WTC11 (cell line): ENCODE results near the gene ENPP7. TPM values are rescaled to one million over a fixed set of nuclear protein-coding genes. Genes with fewer than 3 reads are reported as not detected.

ENCODE experiments used
- ATAC-seq: fragments of 200-7000 bp; cut with Tn5 transposase; 2 replicates; pipeline ENCODE4 v1.10.0; 2021; ENCODE audit warnings: mild to moderate bottlenecking, moderate library complexity
- CTCF ChIA-PET: fragments of 300-600 bp; sonication (Branson Sonifier 250); formaldehyde crosslinking; loops from one replicate; lab custom pipeline; 2021; ENCODE audit warnings: antibody characterized with exemption; lab: Charles Lee
- POLR2A ChIA-PET: fragments of 350-600 bp; sonication (Branson Sonifier 250); formaldehyde crosslinking; loops from one replicate; lab custom pipeline; 2021; ENCODE audit warnings: antibody characterized with exemption; lab: Charles Lee
- DNase-seq: peaks from one replicate; pipeline ENCODE4 v3.0.0; 2021; ENCODE audit warnings: low spot score
- H3K27ac Mint-ChIP-seq: 2 replicates; pipeline ENCODE4 v1.8.0; 2021; ENCODE audit warnings: mixed read lengths
- H3K27me3 Mint-ChIP-seq: 2 replicates; pipeline ENCODE4 v1.8.0; 2021; ENCODE audit warnings: low read depth, mild to moderate bottlenecking, moderate library complexity, mixed read lengths
- H3K36me3 Mint-ChIP-seq: 2 replicates; pipeline ENCODE4 v1.8.0; 2021; ENCODE audit warnings: mixed read lengths
- H3K4me1 Mint-ChIP-seq: 2 replicates; pipeline ENCODE4 v1.8.0; 2022; ENCODE audit warnings: mixed read lengths
- H3K4me3 Mint-ChIP-seq: 2 replicates; pipeline ENCODE4 v1.8.0; 2021; ENCODE audit warnings: mild to moderate bottlenecking, moderate library complexity, mixed read lengths
- H3K9me3 Mint-ChIP-seq: 2 replicates; pipeline ENCODE4 v1.8.0; 2021; ENCODE audit warnings: mixed read lengths
- CBFB ChIP-seq: sonication (generic); formaldehyde crosslinking; IDR thresholded peaks from 2 replicates; pipeline ENCODE4 v1.8.1; 2022; ENCODE audit warnings: mild to moderate bottlenecking, low read depth, missing genetic modification reagents
- CREB1 ChIP-seq: sonication (generic); formaldehyde crosslinking; IDR thresholded peaks from 2 replicates; pipeline ENCODE4 v1.8.0; 2023; ENCODE audit warnings: mild to moderate bottlenecking, missing genetic modification reagents
- ESRRA ChIP-seq: sonication (generic); formaldehyde crosslinking; IDR thresholded peaks from 2 replicates; pipeline ENCODE4 v1.8.1; 2022; ENCODE audit warnings: mild to moderate bottlenecking, missing genetic modification reagents, borderline replicate concordance
- FOXK1 ChIP-seq: sonication (generic); formaldehyde crosslinking; IDR thresholded peaks from 2 replicates; pipeline ENCODE4 v1.8.0; 2022; ENCODE audit warnings: mild to moderate bottlenecking, moderate library complexity, missing genetic modification reagents
- HMGA2 ChIP-seq: fragments of 250-450 bp; sonication (Bioruptor Pico); IDR thresholded peaks from 2 replicates; pipeline ENCODE4 v1.4.0; 2021; ENCODE audit warnings: mild to moderate bottlenecking, moderate library complexity
- JAZF1 ChIP-seq: fragments of 250-450 bp; sonication (Bioruptor Pico); IDR thresholded peaks from 2 replicates; pipeline ENCODE4 v1.9.0; 2021; ENCODE audit warnings: moderate library complexity, mild to moderate bottlenecking, inconsistent platforms
- KAT7 ChIP-seq: sonication (generic); formaldehyde crosslinking; IDR thresholded peaks from 2 replicates; pipeline ENCODE4 v1.8.1; 2023; ENCODE audit warnings: missing genetic modification reagents, mild to moderate bottlenecking, borderline replicate concordance
- OVOL2 ChIP-seq: fragments of 250-450 bp; sonication (Bioruptor Pico); IDR thresholded peaks from 2 replicates; pipeline ENCODE4 v1.9.0; 2021; ENCODE audit warnings: mild to moderate bottlenecking, borderline replicate concordance
- PRRX2 ChIP-seq: fragments of 250-450 bp; sonication (Bioruptor Pico); IDR thresholded peaks from 2 replicates; pipeline ENCODE4 v1.8.0; 2021; ENCODE audit warnings: mild to moderate bottlenecking
- RELA ChIP-seq: sonication (generic); formaldehyde crosslinking; IDR thresholded peaks from 2 replicates; pipeline ENCODE4 v1.8.1; 2022; ENCODE audit warnings: missing genetic modification reagents, mild to moderate bottlenecking, borderline replicate concordance
- RORB ChIP-seq: fragments of 250-450 bp; sonication (Bioruptor Pico); IDR thresholded peaks from 2 replicates; pipeline ENCODE4 v1.9.0; 2021; ENCODE audit warnings: mild to moderate bottlenecking
- SP1 ChIP-seq: sonication (generic); formaldehyde crosslinking; conservative IDR thresholded peaks from 2 replicates; pipeline ENCODE4 v1.8.1; 2022; ENCODE audit warnings: missing genetic modification reagents
- TCF7 ChIP-seq: sonication (generic); formaldehyde crosslinking; IDR thresholded peaks from 2 replicates; pipeline ENCODE4 v1.8.0; 2022; ENCODE audit warnings: mild to moderate bottlenecking, low read depth, missing genetic modification reagents, moderate library complexity
- ZNF138 ChIP-seq: sonication (generic); formaldehyde crosslinking; conservative IDR thresholded peaks from 2 replicates; pipeline ENCODE4 v1.8.1; 2022; ENCODE audit warnings: mild to moderate bottlenecking, moderate library complexity, missing genetic modification reagents
- ZNF317 ChIP-seq: sonication (generic); formaldehyde crosslinking; IDR thresholded peaks from 2 replicates; pipeline ENCODE4 v1.8.1; 2023; ENCODE audit warnings: low read depth, mild to moderate bottlenecking, moderate library complexity, missing genetic modification reagents, borderline replicate concordance
- ZNF416 ChIP-seq: fragments of 250-450 bp; sonication (Bioruptor Pico); IDR thresholded peaks from 2 replicates; pipeline ENCODE4 v1.9.0; 2021; ENCODE audit warnings: mild to moderate bottlenecking, inconsistent platforms
- ZNF423 ChIP-seq: fragments of 250-450 bp; sonication (Bioruptor Pico); IDR thresholded peaks from 2 replicates; pipeline ENCODE4 v2.1.2; 2022; ENCODE audit warnings: mild to moderate bottlenecking, moderate library complexity
- total RNA-seq: library from RNA; stranded (reverse); gene quantifications from 3 replicates; pipeline ENCODE4 v1.2.3, GENCODE V29; 2021
- TF ChIP-seq, protein P1 (sequence below): sonication (generic); formaldehyde crosslinking; IDR thresholded peaks from 2 replicates; pipeline ENCODE4 v1.8.0; 2023; ENCODE audit warnings: missing genetic modification reagents
- TF ChIP-seq, protein P2 (sequence below): sonication (generic); formaldehyde crosslinking; IDR thresholded peaks from 2 replicates; pipeline ENCODE4 v1.8.1; 2023; ENCODE audit warnings: mild to moderate bottlenecking, moderate library complexity, missing genetic modification reagents
- TF ChIP-seq, protein P3 (sequence below): sonication (generic); formaldehyde crosslinking; conservative IDR thresholded peaks from 2 replicates; pipeline ENCODE4 v1.8.1; 2022; ENCODE audit warnings: mild to moderate bottlenecking, missing genetic modification reagents
- TF ChIP-seq, protein P4 (sequence below): sonication (generic); formaldehyde crosslinking; IDR thresholded peaks from 2 replicates; pipeline ENCODE4 v1.8.1; 2023; ENCODE audit warnings: mild to moderate bottlenecking, missing genetic modification reagents
- TF ChIP-seq, protein P5 (sequence below): fragments of 250-450 bp; sonication (Bioruptor Pico); IDR thresholded peaks from 2 replicates; pipeline ENCODE4 v1.8.0; 2021; ENCODE audit warnings: mild to moderate bottlenecking
- TF ChIP-seq, protein P6 (sequence below): sonication (generic); formaldehyde crosslinking; IDR thresholded peaks from 2 replicates; pipeline ENCODE4 v1.8.1; 2023; ENCODE audit warnings: mild to moderate bottlenecking, missing genetic modification reagents
- TF ChIP-seq, protein P7 (sequence below): sonication (generic); formaldehyde crosslinking; IDR thresholded peaks from 2 replicates; pipeline ENCODE4 v1.8.0; 2022; ENCODE audit warnings: missing genetic modification reagents

Gene ENPP7
- total RNA-seq, 1 experiment from 2014 or later = not detected

DNA sequence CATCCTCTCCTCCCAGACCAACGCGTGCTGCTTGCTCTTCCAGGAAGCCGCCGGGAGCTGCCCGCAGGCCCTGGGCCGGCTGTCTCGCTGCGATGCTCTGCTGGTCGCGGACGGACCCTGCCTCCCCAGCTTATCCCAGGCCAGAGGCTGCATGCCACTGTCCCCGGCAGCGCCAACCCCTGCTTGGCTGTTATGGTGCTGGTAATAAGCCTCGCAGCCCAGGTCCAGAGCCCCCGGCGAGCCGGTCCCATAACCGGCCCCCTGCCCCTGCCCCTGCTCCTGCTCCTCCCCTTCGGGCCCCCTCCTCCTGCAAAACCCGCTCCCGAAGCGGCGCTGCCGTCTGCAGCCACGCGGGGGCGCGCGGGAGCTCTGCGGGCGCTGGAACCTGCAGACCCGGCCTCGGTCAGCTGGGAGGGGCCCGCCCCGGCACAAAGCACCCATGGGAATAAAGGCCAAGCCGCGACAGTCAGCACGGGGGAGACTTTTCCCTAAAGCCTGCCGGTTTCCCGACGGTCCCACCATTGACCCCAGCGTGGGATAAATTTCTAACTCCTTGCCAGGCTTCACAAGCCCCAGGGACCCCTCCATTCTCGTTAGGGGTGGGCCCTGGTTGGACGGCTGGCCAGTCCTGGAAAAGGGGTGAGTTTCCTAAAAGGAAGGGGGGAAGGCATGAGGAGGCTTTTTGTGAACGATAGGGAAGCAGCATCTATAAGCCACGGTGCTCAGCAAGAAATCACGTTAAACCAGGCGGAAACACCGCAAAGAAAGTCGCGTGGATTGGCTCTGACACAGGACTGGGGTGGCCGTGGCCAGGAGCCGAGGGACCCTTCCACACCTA, 11.2 kb downstream of the ENPP7 start:
- peaks cover 68% of the 10 kb centered on the region for H3K27me3 Mint-ChIP-seq
- POLR2A ChIA-PET = interaction anchor here (0.5 to 1.4 kb wide), 4 partner anchors 20 to 252 kb away, joined by 3 to 6 read pairs (median 3); no protein-coding TSS in a partner anchor
- TF ChIP-seq CREB1 (no peak), ZNF317 (no peak), SP1 (CRISPR knock-in tag) (0 out of 2 replicates have a peak, but pooled peaks have one; percentile 50), ZNF138 (CRISPR knock-in tag) (0 out of 2 replicates have a peak, but pooled peaks have one; percentile 81), ZNF416 (CRISPR knock-in tag) (no peak), FOXK1 (CRISPR knock-in tag) (no peak), KAT7 (no peak), RELA (no peak), RORB (CRISPR knock-in tag) (no peak), HMGA2 (CRISPR knock-in tag) (no peak), TCF7 (CRISPR knock-in tag) (no peak), ZNF423 (CRISPR knock-in tag) (no peak), OVOL2 (CRISPR knock-in tag) (no peak), CBFB (CRISPR knock-in tag) (no peak), PRRX2 (CRISPR knock-in tag) (no peak), JAZF1 (CRISPR knock-in tag) (no peak), ESRRA (no peak)
- TF ChIP-seq, protein P1, sequence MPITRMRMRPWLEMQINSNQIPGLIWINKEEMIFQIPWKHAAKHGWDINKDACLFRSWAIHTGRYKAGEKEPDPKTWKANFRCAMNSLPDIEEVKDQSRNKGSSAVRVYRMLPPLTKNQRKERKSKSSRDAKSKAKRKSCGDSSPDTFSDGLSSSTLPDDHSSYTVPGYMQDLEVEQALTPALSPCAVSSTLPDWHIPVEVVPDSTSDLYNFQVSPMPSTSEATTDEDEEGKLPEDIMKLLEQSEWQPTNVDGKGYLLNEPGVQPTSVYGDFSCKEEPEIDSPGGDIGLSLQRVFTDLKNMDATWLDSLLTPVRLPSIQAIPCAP (CRISPR knock-in tag) = no peak
- TF ChIP-seq, protein P2, sequence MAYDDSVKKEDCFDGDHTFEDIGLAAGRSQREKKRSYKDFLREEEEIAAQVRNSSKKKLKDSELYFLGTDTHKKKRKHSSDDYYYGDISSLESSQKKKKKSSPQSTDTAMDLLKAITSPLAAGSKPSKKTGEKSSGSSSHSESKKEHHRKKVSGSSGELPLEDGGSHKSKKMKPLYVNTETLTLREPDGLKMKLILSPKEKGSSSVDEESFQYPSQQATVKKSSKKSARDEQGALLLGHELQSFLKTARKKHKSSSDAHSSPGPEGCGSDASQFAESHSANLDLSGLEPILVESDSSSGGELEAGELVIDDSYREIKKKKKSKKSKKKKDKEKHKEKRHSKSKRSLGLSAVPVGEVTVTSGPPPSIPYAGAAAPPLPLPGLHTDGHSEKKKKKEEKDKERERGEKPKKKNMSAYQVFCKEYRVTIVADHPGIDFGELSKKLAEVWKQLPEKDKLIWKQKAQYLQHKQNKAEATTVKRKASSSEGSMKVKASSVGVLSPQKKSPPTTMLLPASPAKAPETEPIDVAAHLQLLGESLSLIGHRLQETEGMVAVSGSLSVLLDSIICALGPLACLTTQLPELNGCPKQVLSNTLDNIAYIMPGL = peak; percentile 81; the same call in 1 of the 2 replicates
- TF ChIP-seq, protein P3, sequence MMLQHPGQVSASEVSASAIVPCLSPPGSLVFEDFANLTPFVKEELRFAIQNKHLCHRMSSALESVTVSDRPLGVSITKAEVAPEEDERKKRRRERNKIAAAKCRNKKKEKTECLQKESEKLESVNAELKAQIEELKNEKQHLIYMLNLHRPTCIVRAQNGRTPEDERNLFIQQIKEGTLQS (CRISPR knock-in tag) = no peak
- TF ChIP-seq, protein P4, sequence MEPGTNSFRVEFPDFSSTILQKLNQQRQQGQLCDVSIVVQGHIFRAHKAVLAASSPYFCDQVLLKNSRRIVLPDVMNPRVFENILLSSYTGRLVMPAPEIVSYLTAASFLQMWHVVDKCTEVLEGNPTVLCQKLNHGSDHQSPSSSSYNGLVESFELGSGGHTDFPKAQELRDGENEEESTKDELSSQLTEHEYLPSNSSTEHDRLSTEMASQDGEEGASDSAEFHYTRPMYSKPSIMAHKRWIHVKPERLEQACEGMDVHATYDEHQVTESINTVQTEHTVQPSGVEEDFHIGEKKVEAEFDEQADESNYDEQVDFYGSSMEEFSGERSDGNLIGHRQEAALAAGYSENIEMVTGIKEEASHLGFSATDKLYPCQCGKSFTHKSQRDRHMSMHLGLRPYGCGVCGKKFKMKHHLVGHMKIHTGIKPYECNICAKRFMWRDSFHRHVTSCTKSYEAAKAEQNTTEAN (CRISPR knock-in tag) = no peak; the same call in 1 of the 2 replicates
- TF ChIP-seq, protein P5, sequence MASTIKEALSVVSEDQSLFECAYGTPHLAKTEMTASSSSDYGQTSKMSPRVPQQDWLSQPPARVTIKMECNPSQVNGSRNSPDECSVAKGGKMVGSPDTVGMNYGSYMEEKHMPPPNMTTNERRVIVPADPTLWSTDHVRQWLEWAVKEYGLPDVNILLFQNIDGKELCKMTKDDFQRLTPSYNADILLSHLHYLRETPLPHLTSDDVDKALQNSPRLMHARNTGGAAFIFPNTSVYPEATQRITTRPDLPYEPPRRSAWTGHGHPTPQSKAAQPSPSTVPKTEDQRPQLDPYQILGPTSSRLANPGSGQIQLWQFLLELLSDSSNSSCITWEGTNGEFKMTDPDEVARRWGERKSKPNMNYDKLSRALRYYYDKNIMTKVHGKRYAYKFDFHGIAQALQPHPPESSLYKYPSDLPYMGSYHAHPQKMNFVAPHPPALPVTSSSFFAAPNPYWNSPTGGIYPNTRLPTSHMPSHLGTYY = no peak
- TF ChIP-seq, protein P6, sequence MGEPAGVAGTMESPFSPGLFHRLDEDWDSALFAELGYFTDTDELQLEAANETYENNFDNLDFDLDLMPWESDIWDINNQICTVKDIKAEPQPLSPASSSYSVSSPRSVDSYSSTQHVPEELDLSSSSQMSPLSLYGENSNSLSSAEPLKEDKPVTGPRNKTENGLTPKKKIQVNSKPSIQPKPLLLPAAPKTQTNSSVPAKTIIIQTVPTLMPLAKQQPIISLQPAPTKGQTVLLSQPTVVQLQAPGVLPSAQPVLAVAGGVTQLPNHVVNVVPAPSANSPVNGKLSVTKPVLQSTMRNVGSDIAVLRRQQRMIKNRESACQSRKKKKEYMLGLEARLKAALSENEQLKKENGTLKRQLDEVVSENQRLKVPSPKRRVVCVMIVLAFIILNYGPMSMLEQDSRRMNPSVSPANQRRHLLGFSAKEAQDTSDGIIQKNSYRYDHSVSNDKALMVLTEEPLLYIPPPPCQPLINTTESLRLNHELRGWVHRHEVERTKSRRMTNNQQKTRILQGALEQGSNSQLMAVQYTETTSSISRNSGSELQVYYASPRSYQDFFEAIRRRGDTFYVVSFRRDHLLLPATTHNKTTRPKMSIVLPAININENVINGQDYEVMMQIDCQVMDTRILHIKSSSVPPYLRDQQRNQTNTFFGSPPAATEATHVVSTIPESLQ = no peak
- TF ChIP-seq, protein P7, sequence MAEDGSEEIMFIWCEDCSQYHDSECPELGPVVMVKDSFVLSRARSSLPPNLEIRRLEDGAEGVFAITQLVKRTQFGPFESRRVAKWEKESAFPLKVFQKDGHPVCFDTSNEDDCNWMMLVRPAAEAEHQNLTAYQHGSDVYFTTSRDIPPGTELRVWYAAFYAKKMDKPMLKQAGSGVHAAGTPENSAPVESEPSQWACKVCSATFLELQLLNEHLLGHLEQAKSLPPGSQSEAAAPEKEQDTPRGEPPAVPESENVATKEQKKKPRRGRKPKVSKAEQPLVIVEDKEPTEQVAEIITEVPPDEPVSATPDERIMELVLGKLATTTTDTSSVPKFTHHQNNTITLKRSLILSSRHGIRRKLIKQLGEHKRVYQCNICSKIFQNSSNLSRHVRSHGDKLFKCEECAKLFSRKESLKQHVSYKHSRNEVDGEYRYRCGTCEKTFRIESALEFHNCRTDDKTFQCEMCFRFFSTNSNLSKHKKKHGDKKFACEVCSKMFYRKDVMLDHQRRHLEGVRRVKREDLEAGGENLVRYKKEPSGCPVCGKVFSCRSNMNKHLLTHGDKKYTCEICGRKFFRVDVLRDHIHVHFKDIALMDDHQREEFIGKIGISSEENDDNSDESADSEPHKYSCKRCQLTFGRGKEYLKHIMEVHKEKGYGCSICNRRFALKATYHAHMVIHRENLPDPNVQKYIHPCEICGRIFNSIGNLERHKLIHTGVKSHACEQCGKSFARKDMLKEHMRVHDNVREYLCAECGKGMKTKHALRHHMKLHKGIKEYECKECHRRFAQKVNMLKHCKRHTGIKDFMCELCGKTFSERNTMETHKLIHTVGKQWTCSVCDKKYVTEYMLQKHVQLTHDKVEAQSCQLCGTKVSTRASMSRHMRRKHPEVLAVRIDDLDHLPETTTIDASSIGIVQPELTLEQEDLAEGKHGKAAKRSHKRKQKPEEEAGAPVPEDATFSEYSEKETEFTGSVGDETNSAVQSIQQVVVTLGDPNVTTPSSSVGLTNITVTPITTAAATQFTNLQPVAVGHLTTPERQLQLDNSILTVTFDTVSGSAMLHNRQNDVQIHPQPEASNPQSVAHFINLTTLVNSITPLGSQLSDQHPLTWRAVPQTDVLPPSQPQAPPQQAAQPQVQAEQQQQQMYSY (CRISPR knock-in tag) = no peak

More for the DNA sequence above, 11.2 kb downstream of the ENPP7 start:
- H3K36me3 Mint-ChIP-seq = no peaks in the 10 kb centered on the region
- peak overlapping the region; percentile 53 for H3K4me3 Mint-ChIP-seq
- CTCF ChIA-PET = interaction anchor here (0.5 to 9.3 kb wide), 72 partner anchors 8 to 551 kb away, joined by 3 to 165 read pairs (median 6); partner anchors contain the start of genes CBX4 and CBX8
- DNase-seq (peak; percentile 95), ATAC-seq (peak; percentile 80)
- no peaks in the 10 kb centered on the region for H3K9me3 Mint-ChIP-seq
- peaks cover 7% of the 10 kb centered on the region for H3K4me1 Mint-ChIP-seq
- no peak overlapping the region for H3K27ac Mint-ChIP-seq
